ENCODE data around the gene ERCC2.

- TF ChIP-seq POLR2A (IDR thresholded peaks at IDR 0.05; ENCODE audit: low read depth, low read length) (no peak), POLR2AphosphoS5 (IDR thresholded peaks at IDR 0.05; ENCODE audit: low read depth, low read length) (no peak), TAF1 (IDR thresholded peaks at IDR 0.05; ENCODE audit: low read depth, low read length) (no peak), SPI1 (IDR thresholded peaks at IDR 0.05; ENCODE audit: low read depth, low read length) (no peak), POU2F2 (IDR thresholded peaks at IDR 0.05; ENCODE audit: low read depth, low read length) (no peak), PAX5 (IDR thresholded peaks at IDR 0.05; ENCODE audit: insufficient read depth, low read length, severe bottlenecking) (no peak)
Measured at GRCh38 chr19:45345506-45345860, 24.9 kb downstream of the ERCC2 start.

All from GM12891 (cell line).